B cell (primary cell): ENCODE data around the gene WASHC3. TPM values are rescaled to one million over a fixed set of nuclear protein-coding genes. Genes with fewer than 3 reads are reported as not detected.
"Not testable (repeated sequence)": the region's sequence is repeated elsewhere in the genome, so short reads cannot be mapped to it uniquely, and the experiment has no call there.

Experiments used
- ATAC-seq: fragments of 200-7000 bp; cut with Tn5 transposase; one replicate; pipeline ENCODE4 v1.10.0; 2021; ENCODE audit warnings: low read depth, mild to moderate bottlenecking, moderate number of reproducible peaks, moderate library complexity
- CTCF ChIA-PET: fragments of 350-600 bp; sonication (Branson Sonifier 250); formaldehyde crosslinking; loops from one replicate; lab custom pipeline; 2021; ENCODE audit warnings: antibody characterized with exemption, inconsistent platforms; lab: Charles Lee
- POLR2A ChIA-PET: fragments of 350-600 bp; sonication (Branson Sonifier 250); formaldehyde crosslinking; loops from one replicate; lab custom pipeline; 2021; ENCODE audit warnings: antibody characterized with exemption; lab: Charles Lee
- DNase-seq: peaks from one replicate; pipeline ENCODE4 v3.0.0; 2013
- H2AFZ ChIP-seq: 2 replicates; pipeline ENCODE4 v1.6.1; 2012; ENCODE audit warnings: mild to moderate bottlenecking, low read depth, low read length; ENCODE audit not compliant: insufficient read depth, poor library complexity, severe bottlenecking
- H3K27ac ChIP-seq, 2 donors: 1 replicate in 1 of 2; 2 replicates in 1 of 2; pipeline ENCODE4 v1.5.1; 2012 to 2013; ENCODE audit warnings: low read length in 2 of 2, mild to moderate bottlenecking in 2 of 2, moderate library complexity in 1 of 2
- H3K27me3 ChIP-seq, 4 experiments: fragments of 200-600 bp in 1 of 4; sonication (generic) in 1 of 4; replicated peaks in 1 of 4; 1 replicate in 2 of 4; 2 replicates in 2 of 4; pipeline versions ENCODE4 v1.6.1 to v1.7.0; 2013 to 2016; ENCODE audit warnings: low read length in 3 of 4, mild to moderate bottlenecking in 2 of 4, mixed read lengths in 1 of 4, moderate library complexity in 1 of 4; ENCODE audit not compliant: insufficient read depth in 4 of 4, control insufficient read depth in 3 of 4; ENCODE audit errors: control extremely low read depth in 1 of 4
- H3K36me3 ChIP-seq, 2 experiments: replicated peaks in 1 of 2; 1 replicate in 1 of 2; 2 replicates in 1 of 2; pipeline versions ENCODE4 v1.6.1 to v1.7.1; 2013; ENCODE audit warnings: low read length in 1 of 2; ENCODE audit not compliant: insufficient read depth in 2 of 2, control insufficient read depth in 1 of 2; ENCODE audit errors: control extremely low read depth in 1 of 2, extremely low read depth in 1 of 2
- H3K4me1 ChIP-seq, 2 donors: fragments of 200-600 bp in 1 of 2; sonication (generic) in 1 of 2; 1 replicate in 1 of 2; 2 replicates in 1 of 2; pipeline versions ENCODE4 v1.5.1 to v1.6.1; 2013 to 2017; ENCODE audit warnings: low read length in 2 of 2; ENCODE audit not compliant: control insufficient read depth in 2 of 2, insufficient read depth in 2 of 2
- H3K4me2 ChIP-seq: replicated peaks from 2 replicates; pipeline ENCODE3; 2012; ENCODE audit warnings: mild to moderate bottlenecking, low read depth, low read length; ENCODE audit not compliant: poor library complexity, severe bottlenecking
- H3K4me3 ChIP-seq, 5 experiments: fragments of 200-600 bp in 1 of 5; sonication (generic) in 1 of 5; 1 replicate in 3 of 5; 2 replicates in 2 of 5; pipeline versions ENCODE4 v1.5.1 to v1.7.0; 2011 to 2016; ENCODE audit warnings: low read length in 4 of 5, mild to moderate bottlenecking in 4 of 5, low read depth in 2 of 5, control low read depth in 1 of 5, moderate library complexity in 1 of 5; ENCODE audit not compliant: insufficient read depth in 1 of 5; ENCODE audit errors: control extremely low read depth in 1 of 5, extremely low read depth in 1 of 5
- H3K79me2 ChIP-seq: fragments of 200-600 bp; sonication (generic); one replicate; pipeline ENCODE4 v1.6.0; 2016; ENCODE audit warnings: low read length; ENCODE audit not compliant: control insufficient read depth, insufficient read depth
- H3K9ac ChIP-seq: fragments of 200-600 bp; sonication (generic); 2 replicates; pipeline ENCODE4 v1.6.1; 2017; ENCODE audit warnings: mild to moderate bottlenecking, low read length, moderate library complexity
- H3K9me3 ChIP-seq, 3 donors: one replicate each; pipeline versions ENCODE4 v1.6.1 to v1.7.1; 2013; ENCODE audit warnings: low read length in 2 of 3; ENCODE audit not compliant: control insufficient read depth in 2 of 3, insufficient read depth in 1 of 3; ENCODE audit errors: control extremely low read depth in 1 of 3
- H4K20me1 ChIP-seq: 2 replicates; pipeline ENCODE4 v1.6.0; 2012; ENCODE audit warnings: mild to moderate bottlenecking, low read length; ENCODE audit not compliant: insufficient read depth, control insufficient read depth, poor library complexity, severe bottlenecking
- H3K27ac Mint-ChIP-seq: one replicate; pipeline ENCODE4 v1.8.0; 2021; ENCODE audit warnings: mixed read lengths
- H3K27me3 Mint-ChIP-seq: one replicate; pipeline ENCODE4 v1.8.0; 2021; ENCODE audit warnings: mixed read lengths
- H3K4me1 Mint-ChIP-seq: one replicate; pipeline ENCODE4 v1.8.0; 2021; ENCODE audit warnings: mixed read lengths
- H3K4me3 Mint-ChIP-seq: one replicate; pipeline ENCODE4 v1.8.0; 2021; ENCODE audit warnings: mixed read lengths
- H3K9me3 Mint-ChIP-seq: one replicate; pipeline ENCODE4 v1.8.0; 2022; ENCODE audit warnings: mixed read lengths; ENCODE audit not compliant: insufficient read depth
- EZH2 ChIP-seq: IDR thresholded peaks from 2 replicates; pipeline ENCODE4 v1.6.1; 2012; ENCODE audit warnings: borderline replicate concordance, low read depth, mild to moderate bottlenecking, moderate library complexity, low read length; ENCODE audit not compliant: insufficient read depth, poor library complexity, severe bottlenecking
- WGBS: methylation state at CpG from one replicate; pipeline ENCODE4 v1.1.5; 2013; ENCODE audit warnings: missing lambda C conversion rate; ENCODE audit not compliant: insufficient coverage; 5-methylcytosine and 5-hydroxymethylcytosine counted together
- intact Hi-C: fragments of 100-400 bp; cut with micrococcal nuclease; formaldehyde crosslinking; loops from one replicate; pipeline ENCODE4 v1.10.0; 2022
- polyA plus RNA-seq: library from polyadenylated mRNA; depleted of rRNA; stranded (reverse); fragments of >200 nt; gene quantifications from 2 replicates; pipeline ENCODE4 v1.2.3, GENCODE V29; 2012
- total RNA-seq, 2 donors: library from RNA; stranded (reverse); fragments of 120-200 nt in 1 of 2; gene quantifications; 1 replicate in 1 of 2; 2 replicates in 1 of 2; pipeline versions ENCODE4 v1.2.3 to v1.2.4, GENCODE V29; 2013 to 2022
- TF ChIP-seq, protein P1 (sequence below): fragments of 200-600 bp; IDR thresholded peaks from one replicate; pipeline ENCODE4 v1.8.0; 2022; ENCODE audit warnings: antibody characterized with exemption, mild to moderate bottlenecking

The WASHC3 gene
- total and polyA plus RNA-seq, 2 donors (not counting 1 experiment from before 2014, with no cell fraction given): 52.8 to 68.0 TPM

DNA sequence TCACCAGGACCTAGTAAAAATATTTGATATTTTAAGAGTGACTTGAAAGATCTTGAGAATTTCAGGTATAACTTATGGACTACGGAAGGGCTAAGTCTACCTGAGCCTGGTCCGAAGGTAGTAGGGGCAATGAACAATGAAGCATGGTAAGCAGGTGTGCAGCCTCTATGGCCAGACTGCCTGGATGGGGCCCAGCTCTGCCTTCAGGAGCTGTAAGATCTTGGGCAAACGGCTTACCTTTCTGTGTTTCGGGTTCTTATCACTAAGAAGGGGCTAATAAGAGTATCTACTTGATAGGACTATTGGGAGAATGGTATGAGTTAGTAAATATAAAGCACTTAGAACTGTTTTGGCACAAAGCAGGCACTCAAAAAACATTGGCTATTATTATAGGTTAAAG, 19.1 kb upstream of the WASHC3 start:
- ATAC-seq: no peak
- Histone ChIP-seq H3K36me3 (peaks cover 10 to 53% of the 10 kb centered on the region in 2 experiments), H3K4me1 (no peaks in the 10 kb centered on the region), H3K4me2 (no peak overlapping the region), H3K9me3 (no peaks in the 10 kb centered on the region), H3K4me3 (no peak overlapping the region), H2AFZ (no peak overlapping the region), H3K27ac (no peak overlapping the region), H3K27me3 (no peaks in the 10 kb centered on the region), H3K79me2 (no peaks in the 10 kb centered on the region), H4K20me1 (no peaks in the 10 kb centered on the region), H3K9ac (no peak overlapping the region)
- TF ChIP-seq, protein P1, sequence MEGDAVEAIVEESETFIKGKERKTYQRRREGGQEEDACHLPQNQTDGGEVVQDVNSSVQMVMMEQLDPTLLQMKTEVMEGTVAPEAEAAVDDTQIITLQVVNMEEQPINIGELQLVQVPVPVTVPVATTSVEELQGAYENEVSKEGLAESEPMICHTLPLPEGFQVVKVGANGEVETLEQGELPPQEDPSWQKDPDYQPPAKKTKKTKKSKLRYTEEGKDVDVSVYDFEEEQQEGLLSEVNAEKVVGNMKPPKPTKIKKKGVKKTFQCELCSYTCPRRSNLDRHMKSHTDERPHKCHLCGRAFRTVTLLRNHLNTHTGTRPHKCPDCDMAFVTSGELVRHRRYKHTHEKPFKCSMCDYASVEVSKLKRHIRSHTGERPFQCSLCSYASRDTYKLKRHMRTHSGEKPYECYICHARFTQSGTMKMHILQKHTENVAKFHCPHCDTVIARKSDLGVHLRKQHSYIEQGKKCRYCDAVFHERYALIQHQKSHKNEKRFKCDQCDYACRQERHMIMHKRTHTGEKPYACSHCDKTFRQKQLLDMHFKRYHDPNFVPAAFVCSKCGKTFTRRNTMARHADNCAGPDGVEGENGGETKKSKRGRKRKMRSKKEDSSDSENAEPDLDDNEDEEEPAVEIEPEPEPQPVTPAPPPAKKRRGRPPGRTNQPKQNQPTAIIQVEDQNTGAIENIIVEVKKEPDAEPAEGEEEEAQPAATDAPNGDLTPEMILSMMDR: no peak
- TF ChIP-seq EZH2: no peak
- no peak overlapping the region for H3K4me3 Mint-ChIP-seq
- ChIA-PET CTCF (interaction anchor here (1.1 kb wide), 1 partner anchor 241 kb away, joined by 3 read pairs; no protein-coding TSS in a partner anchor), POLR2A (no interaction called here)
- DNase-seq: no peak
- no peaks in the 10 kb centered on the region for H3K27me3 Mint-ChIP-seq
- 90% methylated on average over 4 of the region's 4 CpGs for WGBS
- no peaks in the 10 kb centered on the region for H3K9me3 Mint-ChIP-seq
- intact Hi-C loops: no loop called here
- H3K27ac Mint-ChIP-seq: no peak overlapping the region
- H3K4me1 Mint-ChIP-seq: no peaks in the 10 kb centered on the region

- H3K9me3 ChIP-seq, H3K9ac ChIP-seq, H3K27ac Mint-ChIP-seq, CTCF ChIA-PET, intact Hi-C loops, H3K4me1 ChIP-seq, H3K4me3 Mint-ChIP-seq, H3K27me3 ChIP-seq, POLR2A ChIA-PET, H2AFZ ChIP-seq, H3K9me3 Mint-ChIP-seq, H3K79me2 ChIP-seq, DNase-seq, ATAC-seq, H3K4me1 Mint-ChIP-seq, H3K4me2 ChIP-seq, H3K27me3 Mint-ChIP-seq, H4K20me1 ChIP-seq, H3K27ac ChIP-seq, H3K4me3 ChIP-seq: not testable (repeated sequence)
- 99% methylated on average over 7 of the region's 7 CpGs for WGBS
- peaks cover 3 to 13% of the 10 kb centered on the region in 2 experiments for H3K36me3 ChIP-seq
Observed at GRCh38 chr12:102072092-102072491, 10.3 kb upstream of the WASHC3 start.
